HEK293T (cell line): ENCODE data around the gene BSPRY.

ENCODE experiments used
- CTCF ChIA-PET: fragments of 350-600 bp; formaldehyde crosslinking; extraction: SDS; loops from one replicate; lab custom pipeline; 2021; ENCODE audit warnings: antibody characterized with exemption, inconsistent platforms; lab: Yijun Ruan, JAX
- POLR2A ChIA-PET: fragments of 350-600 bp; formaldehyde crosslinking; extraction: SDS; loops from one replicate; lab custom pipeline; 2020; ENCODE audit warnings: antibody characterized with exemption, inconsistent platforms; lab: Yijun Ruan, JAX
- DNase-seq: peaks from one replicate; pipeline ENCODE4 v3.0.0; 2012; ENCODE audit warnings: mixed read lengths; ENCODE audit errors: extremely low spot score
- ARNT ChIP-seq: fragments of 450-650 bp; IDR thresholded peaks from 2 replicates; pipeline ENCODE4 v1.6.1; 2017; ENCODE audit warnings: mild to moderate bottlenecking
- BHLHE40 ChIP-seq: fragments of 450-650 bp; IDR thresholded peaks from 2 replicates; pipeline ENCODE4 v1.6.1; 2016; ENCODE audit warnings: mild to moderate bottlenecking, moderate library complexity, borderline replicate concordance
- CTBP1 ChIP-seq: fragments of 450-650 bp; IDR thresholded peaks from 2 replicates; pipeline ENCODE4 v1.6.1; 2016; ENCODE audit warnings: borderline replicate concordance
- ELF4 ChIP-seq: fragments of 450-650 bp; IDR thresholded peaks from 2 replicates; pipeline ENCODE4 v1.6.1; 2017; ENCODE audit warnings: antibody characterized with exemption
- FOXA1 ChIP-seq: fragments of 450-650 bp; IDR thresholded peaks from 2 replicates; pipeline ENCODE4 v1.6.1; 2016; ENCODE audit warnings: mild to moderate bottlenecking
- FOXK2 ChIP-seq: fragments of 450-650 bp; IDR thresholded peaks from 2 replicates; pipeline ENCODE4 v1.6.1; 2016; ENCODE audit warnings: mild to moderate bottlenecking
- FOXM1 ChIP-seq: fragments of 450-650 bp; IDR thresholded peaks from 2 replicates; pipeline ENCODE4 v1.6.1; 2017; ENCODE audit warnings: mild to moderate bottlenecking, borderline replicate concordance
- HDGF ChIP-seq: fragments of 450-650 bp; IDR thresholded peaks from 2 replicates; pipeline ENCODE4 v1.6.1; 2017; ENCODE audit warnings: antibody characterized with exemption, borderline replicate concordance
- L3MBTL2 ChIP-seq: fragments of 450-650 bp; conservative IDR thresholded peaks from 2 replicates; pipeline ENCODE4 v1.6.1; 2016; ENCODE audit warnings: mild to moderate bottlenecking
- LEF1 ChIP-seq: fragments of 450-650 bp; IDR thresholded peaks from 2 replicates; pipeline ENCODE4 v1.6.1; 2017; ENCODE audit warnings: mild to moderate bottlenecking, borderline replicate concordance
- NFRKB ChIP-seq: fragments of 450-650 bp; IDR thresholded peaks from 2 replicates; pipeline ENCODE4 v1.6.1; 2016; ENCODE audit warnings: mild to moderate bottlenecking, moderate library complexity
- SP1 ChIP-seq: fragments of 450-650 bp; IDR thresholded peaks from 2 replicates; pipeline ENCODE4 v1.6.1; 2017
- SUZ12 ChIP-seq: fragments of 450-650 bp; IDR thresholded peaks from 2 replicates; pipeline ENCODE4 v1.6.1; 2016; ENCODE audit warnings: mild to moderate bottlenecking
- TARDBP ChIP-seq: fragments of 450-650 bp; IDR thresholded peaks from 2 replicates; pipeline ENCODE4 v1.6.1; 2016
- ZNF384 ChIP-seq: fragments of 450-650 bp; IDR thresholded peaks from 2 replicates; pipeline ENCODE4 v1.6.1; 2016
- TF ChIP-seq, protein P1 (sequence below): fragments of 450-650 bp; IDR thresholded peaks from 2 replicates; pipeline ENCODE4 v1.6.1; 2016

BSPRY gene

GRCh38 chr9:113409481-113409880, 60.1 kb downstream of the BSPRY start:
- TF ChIP-seq FOXA1 (no peak), SUZ12 (no peak), NFRKB (no peak), CTBP1 (no peak), FOXK2 (no peak), HDGF (no peak), ELF4 (no peak), TARDBP (no peak), FOXM1 (no peak), ZNF384 (no peak), SP1 (no peak), ARNT (no peak), L3MBTL2 (no peak), LEF1 (no peak)
- TF ChIP-seq, protein P1, sequence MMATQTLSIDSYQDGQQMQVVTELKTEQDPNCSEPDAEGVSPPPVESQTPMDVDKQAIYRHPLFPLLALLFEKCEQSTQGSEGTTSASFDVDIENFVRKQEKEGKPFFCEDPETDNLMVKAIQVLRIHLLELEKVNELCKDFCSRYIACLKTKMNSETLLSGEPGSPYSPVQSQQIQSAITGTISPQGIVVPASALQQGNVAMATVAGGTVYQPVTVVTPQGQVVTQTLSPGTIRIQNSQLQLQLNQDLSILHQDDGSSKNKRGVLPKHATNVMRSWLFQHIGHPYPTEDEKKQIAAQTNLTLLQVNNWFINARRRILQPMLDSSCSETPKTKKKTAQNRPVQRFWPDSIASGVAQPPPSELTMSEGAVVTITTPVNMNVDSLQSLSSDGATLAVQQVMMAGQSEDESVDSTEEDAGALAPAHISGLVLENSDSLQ: no peak
- ChIA-PET CTCF (interaction anchor here (0.6 to 2.6 kb wide), 2 partner anchors 9 to 98 kb away, joined by 3 to 9 read pairs; partner anchors contain the start of gene ALAD), POLR2A (interaction anchor here (0.9 to 2.2 kb wide), 21 partner anchors 9 to 179 kb away, joined by 3 to 33 read pairs (median 5); partner anchors contain the start of genes ALAD, CDC26, HDHD3 and PRPF4)
- DNase-seq: no peak

DNA sequence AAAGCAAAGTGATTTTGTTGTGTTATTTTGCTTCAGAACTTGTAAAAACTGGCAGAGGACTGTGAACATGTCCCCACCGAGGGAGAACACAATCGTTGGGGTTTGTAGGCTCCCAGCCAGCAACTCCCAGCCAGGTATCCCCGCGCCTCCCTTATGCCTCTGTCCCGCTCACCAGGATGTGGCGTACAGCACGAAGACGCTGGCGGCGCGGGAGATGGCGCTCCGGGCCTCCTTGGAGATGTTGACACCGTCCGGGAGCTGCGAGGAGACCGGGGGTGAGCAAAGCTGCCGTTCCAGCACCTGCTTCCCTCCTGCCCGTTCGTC, 60.5 kb downstream of the BSPRY start:
- ChIA-PET CTCF (interaction anchor here (2.6 kb wide), 1 partner anchor 9 kb away, joined by 9 read pairs; the partner anchor contains the start of gene ALAD), POLR2A (interaction anchor here (0.7 to 2.2 kb wide), 32 partner anchors 9 to 193 kb away, joined by 3 to 33 read pairs (median 4); partner anchors contain the start of genes ALAD, CDC26, HDHD3 and PRPF4)
- no peak for DNase-seq
- TF ChIP-seq FOXA1 (no peak), BHLHE40 (no peak), HDGF (no peak), NFRKB (no peak), LEF1 (no peak), SUZ12 (no peak), ELF4 (no peak), ZNF384 (no peak), FOXK2 (no peak), FOXM1 (no peak)
- TF ChIP-seq, protein P1: no peak

- CTCF ChIA-PET: interaction anchor here (0.9 to 2.6 kb wide), 2 partner anchors 10 to 181 kb away, joined by 3 to 9 read pairs; partner anchors contain the start of gene ALAD
- no peak for TF ChIP-seq SP1
- TF ChIP-seq ELF4: peak; percentile 59; the same call in 1 of the 2 replicates
- no peak for TF ChIP-seq ZNF384
- no peak for TF ChIP-seq FOXK2
- no peak for TF ChIP-seq LEF1
- TF ChIP-seq FOXA1: no peak
- TF ChIP-seq, protein P1: 0 out of 2 replicates have a peak, but pooled peaks have one; percentile 13
- no peak for TF ChIP-seq HDGF
- TF ChIP-seq FOXM1: peak; percentile 30; the same call in 1 of the 2 replicates
- TF ChIP-seq SUZ12: no peak
- 0 out of 2 replicates have a peak, but pooled peaks have one; percentile 59 for TF ChIP-seq CTBP1
- TF ChIP-seq BHLHE40: no peak
- peak; percentile 63 for TF ChIP-seq NFRKB
- TF ChIP-seq TARDBP: no peak
- no peak for TF ChIP-seq ARNT
- peak; percentile 96 for TF ChIP-seq L3MBTL2
- POLR2A ChIA-PET: interaction anchor here (0.7 to 2.2 kb wide), 33 partner anchors 8 to 192 kb away, joined by 3 to 33 read pairs (median 4); partner anchors contain the start of genes ALAD, CDC26, FKBP15 and HDHD3
- peak; percentile 92 for DNase-seq
These were observed 61.0 kb downstream of the BSPRY start, which contains the start of the genes C9orf43 and POLE3 for GRCh38 chr9:113410207-113410864. TSS of gene C9orf43 (plus strand) at chr9:113410747. CDS start at chr9:113413494, 2,747 bp downstream. TSS of gene POLE3 (minus strand) at chr9:113410675. CDS start at chr9:113410293, 382 bp downstream.

DNA sequence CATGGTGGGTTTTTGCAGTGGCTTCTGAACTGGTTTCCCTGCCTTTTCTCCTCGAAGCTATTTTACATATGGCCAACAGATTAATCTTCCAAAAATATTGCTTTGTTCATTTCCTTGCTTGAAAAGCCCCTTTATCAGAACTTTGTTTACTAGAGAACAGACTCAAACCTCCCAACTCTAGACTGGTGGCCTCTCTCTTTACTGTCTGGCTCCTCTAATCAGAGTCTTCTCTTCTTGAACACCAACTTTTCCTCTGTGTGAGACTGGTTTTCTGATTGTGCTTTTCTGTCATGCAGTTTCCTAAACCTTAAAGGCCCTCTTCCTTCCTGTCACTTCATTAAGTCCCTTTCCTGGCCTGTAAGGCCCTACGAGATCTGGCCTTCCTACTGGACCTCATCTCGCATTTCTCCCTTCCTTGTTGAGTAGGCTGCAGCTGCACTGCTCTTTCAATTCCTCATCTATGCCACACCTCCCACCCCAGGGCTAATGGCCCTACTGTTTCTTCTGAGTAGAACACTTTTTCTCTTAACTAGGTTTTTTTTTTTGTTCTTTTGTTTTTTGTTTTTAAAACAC, 66.9 kb downstream of the BSPRY start:
- ChIA-PET POLR2A (no interaction called here), CTCF (interaction anchor here (0.7 kb wide), 2 partner anchors 101 to 684 kb away, joined by 3 to 5 read pairs; no protein-coding TSS in a partner anchor)
- no peak for TF ChIP-seq FOXM1
- TF ChIP-seq SP1: no peak
- no peak for TF ChIP-seq L3MBTL2
- no peak for TF ChIP-seq ELF4
- no peak for TF ChIP-seq CTBP1
- no peak for TF ChIP-seq FOXK2
- TF ChIP-seq LEF1: no peak
- no peak for TF ChIP-seq HDGF
- no peak for TF ChIP-seq NFRKB
- TF ChIP-seq ARNT: no peak
- TF ChIP-seq TARDBP: no peak
- no peak for DNase-seq

- no peak for TF ChIP-seq HDGF
- no peak for TF ChIP-seq ELF4
- TF ChIP-seq FOXA1: no peak
- TF ChIP-seq SUZ12: no peak
- no peak for TF ChIP-seq ARNT
- no peak for TF ChIP-seq LEF1
- no peak for TF ChIP-seq L3MBTL2
- no peak for TF ChIP-seq BHLHE40
- no peak for TF ChIP-seq NFRKB
- TF ChIP-seq TARDBP: no peak
- TF ChIP-seq CTBP1: no peak
- no peak for TF ChIP-seq SP1
- TF ChIP-seq FOXK2: no peak
- no peak for TF ChIP-seq ZNF384
- TF ChIP-seq, protein P1: no peak
- no peak for TF ChIP-seq FOXM1
- ChIA-PET CTCF (no interaction called here), POLR2A (no interaction called here)
- no peak for DNase-seq
These were observed 68.0 kb downstream of the BSPRY start for GRCh38 chr9:113417370-113417769.
